Measurements from ENCODE around the gene SRSF1.
"Not testable (repeated sequence)": the region's sequence is repeated elsewhere in the genome, so short reads cannot be mapped to it uniquely, and the experiment has no call there.

Gene SRSF1

GRCh38 chr17:57988301-57989250, 18.5 kb downstream of the SRSF1 start:
- DNase-seq (ENCODE audit: low read depth), result no peak

- DNase-seq (ENCODE audit: low read depth), result no peak
These were observed 19.3 kb downstream of the SRSF1 start, which contains the start of gene VEZF1 for GRCh38 chr17:57987581-57988300. TSS of gene VEZF1 (minus strand) at chr17:57988254. CDS start at chr17:57988111, 143 bp downstream.

- no peak for DNase-seq (ENCODE audit: low read depth)
These were observed 20.0 kb downstream of the SRSF1 start for GRCh38 chr17:57986841-57987580.

- DNase-seq (ENCODE audit: low read depth), result no peak
These were observed 21.4 kb downstream of the SRSF1 start for GRCh38 chr17:57985675-57985974.

- no peak for DNase-seq (ENCODE audit: low read depth)
These were observed 21.9 kb downstream of the SRSF1 start for GRCh38 chr17:57984936-57985674.

- DNase-seq (ENCODE audit: low read depth), result no peak
These were observed 22.7 kb downstream of the SRSF1 start for GRCh38 chr17:57984261-57984890.

GRCh38 chr17:57983446-57983845, 23.6 kb downstream of the SRSF1 start:
- no peak for DNase-seq (ENCODE audit: low read depth)

GRCh38 chr17:57982452-57983170, 24.4 kb downstream of the SRSF1 start:
- DNase-seq (ENCODE audit: low read depth), result no peak

- no peak for DNase-seq (ENCODE audit: low read depth)
These were observed 26.5 kb downstream of the SRSF1 start for GRCh38 chr17:57980522-57980921.

- no peak for DNase-seq (ENCODE audit: low read depth)
These were observed 28.0 kb downstream of the SRSF1 start for GRCh38 chr17:57979076-57979475.

GRCh38 chr17:57976594-57976993, 30.5 kb downstream of the SRSF1 start:
- no peak for DNase-seq (ENCODE audit: low read depth)

- DNase-seq (ENCODE audit: low read depth), result no peak
These were observed 32.0 kb downstream of the SRSF1 start for GRCh38 chr17:57975044-57975443.

GRCh38 chr17:57974053-57974824, 32.8 kb downstream of the SRSF1 start:
- DNase-seq (ENCODE audit: low read depth), result not testable (repeated sequence)

GRCh38 chr17:57972151-57972550, 34.9 kb downstream of the SRSF1 start:
- no peak for DNase-seq (ENCODE audit: low read depth)

- no peak for DNase-seq (ENCODE audit: low read depth)
These were observed 35.5 kb downstream of the SRSF1 start for GRCh38 chr17:57971572-57971971.

- DNase-seq (ENCODE audit: low read depth), result peak; percentile 52
These were observed 36.3 kb downstream of the SRSF1 start for GRCh38 chr17:57970710-57971109.

GRCh38 chr17:57968456-57968855, 38.6 kb downstream of the SRSF1 start:
- no peak for DNase-seq (ENCODE audit: low read depth)

GRCh38 chr17:57966875-57967274, 40.2 kb downstream of the SRSF1 start:
- no peak for DNase-seq (ENCODE audit: low read depth)

- DNase-seq (ENCODE audit: low read depth), result no peak
These were observed 40.8 kb downstream of the SRSF1 start for GRCh38 chr17:57966246-57966645.

Data from GM04504 (cell line).